ENCODE measurements around the gene OR4D11. TPM values are rescaled to one million over a fixed set of nuclear protein-coding genes. Genes with fewer than 3 reads are reported as not detected.

Gene OR4D11
- total RNA-seq, result not detected

DNA sequence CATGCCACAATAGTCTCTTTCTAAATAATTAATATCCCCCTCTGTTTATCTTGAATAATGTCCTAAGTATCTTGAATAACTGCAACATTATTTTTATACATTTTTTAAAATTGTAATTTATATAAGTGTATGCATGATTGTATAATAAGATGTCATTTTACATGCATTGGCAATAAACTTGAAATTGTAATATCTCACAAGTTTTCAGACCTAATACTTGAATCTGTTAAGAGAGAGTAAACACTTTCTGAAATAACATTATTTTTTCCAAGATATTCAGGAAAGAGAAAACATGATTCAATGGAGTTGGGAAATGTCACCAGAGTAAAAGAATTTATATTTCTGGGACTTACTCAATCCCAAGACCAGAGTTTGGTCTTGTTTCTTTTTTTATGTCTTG is at the start of gene OR4D11:
Gene OR4D11 (plus strand): TSS at position 301 of the 400 bp plus-strand sequence. CDS start 0 bp downstream, at position 301.
- Histone ChIP-seq H3K4me1 (no peaks in the 10 kb centered on the region), H3K27me3 (no peaks in the 10 kb centered on the region), H3K4me3 (no peak within 1 kb of the TSS), H3K36me3 (no peaks in the 10 kb centered on the region), H3K27ac (no peak within 1 kb of the TSS), H3K9me3 (no peaks in the 10 kb centered on the region)
- no peak for TF ChIP-seq POLR2A (IDR thresholded peaks at IDR 0.05)
- TF ChIP-seq, protein P1, sequence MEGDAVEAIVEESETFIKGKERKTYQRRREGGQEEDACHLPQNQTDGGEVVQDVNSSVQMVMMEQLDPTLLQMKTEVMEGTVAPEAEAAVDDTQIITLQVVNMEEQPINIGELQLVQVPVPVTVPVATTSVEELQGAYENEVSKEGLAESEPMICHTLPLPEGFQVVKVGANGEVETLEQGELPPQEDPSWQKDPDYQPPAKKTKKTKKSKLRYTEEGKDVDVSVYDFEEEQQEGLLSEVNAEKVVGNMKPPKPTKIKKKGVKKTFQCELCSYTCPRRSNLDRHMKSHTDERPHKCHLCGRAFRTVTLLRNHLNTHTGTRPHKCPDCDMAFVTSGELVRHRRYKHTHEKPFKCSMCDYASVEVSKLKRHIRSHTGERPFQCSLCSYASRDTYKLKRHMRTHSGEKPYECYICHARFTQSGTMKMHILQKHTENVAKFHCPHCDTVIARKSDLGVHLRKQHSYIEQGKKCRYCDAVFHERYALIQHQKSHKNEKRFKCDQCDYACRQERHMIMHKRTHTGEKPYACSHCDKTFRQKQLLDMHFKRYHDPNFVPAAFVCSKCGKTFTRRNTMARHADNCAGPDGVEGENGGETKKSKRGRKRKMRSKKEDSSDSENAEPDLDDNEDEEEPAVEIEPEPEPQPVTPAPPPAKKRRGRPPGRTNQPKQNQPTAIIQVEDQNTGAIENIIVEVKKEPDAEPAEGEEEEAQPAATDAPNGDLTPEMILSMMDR (IDR thresholded peaks at IDR 0.05), result no peak
- DNase-seq, result no peak
- intact Hi-C loops (cut with DNase I), result no loop called here

DNA sequence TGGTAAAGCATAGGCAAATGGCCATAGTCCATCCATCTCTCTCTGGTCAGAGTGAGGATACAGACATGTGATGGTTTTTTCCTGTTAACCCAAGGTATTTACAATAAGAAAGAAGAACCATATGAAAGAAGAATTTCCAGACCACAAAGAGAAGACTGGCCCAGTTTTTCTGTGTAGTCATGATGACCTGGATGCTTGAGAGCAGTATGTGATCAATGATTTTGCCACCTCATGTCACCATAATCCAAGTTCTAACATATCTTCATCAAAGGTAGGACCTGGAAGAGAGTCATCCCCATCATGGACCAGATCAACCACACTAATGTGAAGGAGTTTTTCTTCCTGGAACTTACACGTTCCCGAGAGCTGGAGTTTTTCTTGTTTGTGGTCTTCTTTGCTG is 46.7 kb upstream of the OR4D11 start, which contains the start of gene OR4D6:
Gene OR4D6 (plus strand): TSS at position 301 of the 400 bp plus-strand sequence. CDS start 0 bp downstream, at position 301.
- WGBS, 2 donors, result 85 to 88% methylated on average over 2 of the region's 2 CpGs
- no peaks in the 10 kb centered on the region for H3K36me3 ChIP-seq
- H3K27me3 ChIP-seq, result no peaks in the 10 kb centered on the region
- no peaks in the 10 kb centered on the region for H3K9me3 ChIP-seq
- no peak within 1 kb of the TSS for H3K27ac ChIP-seq
- H3K4me3 ChIP-seq, result no peak within 1 kb of the TSS
- intact Hi-C loops (cut with DNase I), result no loop called here
- TF ChIP-seq, protein P1 (IDR thresholded peaks at IDR 0.05), result no peak
- no peak for TF ChIP-seq POLR2A (IDR thresholded peaks at IDR 0.05)
- H3K4me1 ChIP-seq, result no peaks in the 10 kb centered on the region
- DNase-seq, result no peak

DNA sequence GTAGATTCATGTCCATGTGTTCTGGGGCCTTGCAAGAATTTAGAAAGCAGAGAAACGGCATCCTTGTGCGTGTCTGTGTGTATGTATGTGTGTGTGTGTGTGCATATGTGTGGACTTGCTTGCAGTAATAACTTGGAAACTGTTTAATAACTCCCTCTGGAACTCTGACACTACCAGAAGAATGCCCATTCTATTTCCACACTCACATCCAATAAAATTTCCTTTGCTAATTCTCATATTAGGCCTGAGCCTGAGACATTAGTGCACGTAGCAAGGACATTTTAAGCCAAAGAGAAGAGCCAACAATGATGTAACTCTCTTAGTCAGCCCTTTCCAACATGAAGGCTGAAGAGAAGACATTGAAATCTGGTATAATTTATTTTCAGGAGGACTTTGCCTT is 43.5 kb upstream of the OR4D11 start:
- WGBS, 2 donors, result 50 to 66% methylated on average over 3 of the region's 3 CpGs
- H3K27ac ChIP-seq, result no peak overlapping the region
- TF ChIP-seq, protein P1 (IDR thresholded peaks at IDR 0.05), result no peak
- no peak for TF ChIP-seq POLR2A (IDR thresholded peaks at IDR 0.05)

DNA sequence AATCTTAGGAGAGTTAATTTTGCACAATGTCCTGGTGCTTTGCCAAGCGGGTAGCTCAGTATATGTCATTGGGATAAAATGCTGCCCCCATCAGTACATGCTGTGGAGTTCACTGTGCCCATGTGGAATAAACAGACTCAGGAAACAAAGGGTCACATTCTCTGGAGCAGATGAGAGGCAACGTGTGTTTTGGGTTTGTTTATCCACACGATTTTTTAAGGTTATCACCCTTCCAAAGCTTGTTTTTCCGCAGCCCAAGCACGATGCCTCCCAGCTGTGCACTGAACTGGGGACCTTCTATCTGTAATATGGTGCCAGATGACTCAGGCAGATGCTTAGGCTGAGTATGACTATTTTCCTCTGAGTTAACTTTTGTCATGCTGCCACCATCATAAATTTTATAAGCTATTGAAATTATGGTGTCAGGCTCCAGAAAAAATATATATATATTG is 40.2 kb upstream of the OR4D11 start:
- WGBS, 2 donors, result 33 to 50% methylated on average over 5 of the region's 5 CpGs
- intact Hi-C loops (cut with DNase I), result no loop called here
- no peak for DNase-seq
- no peaks in the 10 kb centered on the region for H3K36me3 ChIP-seq
- H3K27me3 ChIP-seq, result no peaks in the 10 kb centered on the region
- TF ChIP-seq, protein P1 (IDR thresholded peaks at IDR 0.05), result no peak
- TF ChIP-seq POLR2A (IDR thresholded peaks at IDR 0.05), result no peak
- H3K4me3 ChIP-seq, result no peak overlapping the region
- H3K27ac ChIP-seq, result no peak overlapping the region
- no peaks in the 10 kb centered on the region for H3K9me3 ChIP-seq
- H3K4me1 ChIP-seq, result no peaks in the 10 kb centered on the region

More for the DNA sequence above, 43.5 kb upstream of the OR4D11 start:
- Histone ChIP-seq H3K4me1 (no peaks in the 10 kb centered on the region), H3K9me3 (no peaks in the 10 kb centered on the region), H3K36me3 (no peaks in the 10 kb centered on the region), H3K27me3 (no peaks in the 10 kb centered on the region), H3K4me3 (no peak overlapping the region)
- intact Hi-C loops (cut with DNase I), result no loop called here
- no peak for DNase-seq

DNA sequence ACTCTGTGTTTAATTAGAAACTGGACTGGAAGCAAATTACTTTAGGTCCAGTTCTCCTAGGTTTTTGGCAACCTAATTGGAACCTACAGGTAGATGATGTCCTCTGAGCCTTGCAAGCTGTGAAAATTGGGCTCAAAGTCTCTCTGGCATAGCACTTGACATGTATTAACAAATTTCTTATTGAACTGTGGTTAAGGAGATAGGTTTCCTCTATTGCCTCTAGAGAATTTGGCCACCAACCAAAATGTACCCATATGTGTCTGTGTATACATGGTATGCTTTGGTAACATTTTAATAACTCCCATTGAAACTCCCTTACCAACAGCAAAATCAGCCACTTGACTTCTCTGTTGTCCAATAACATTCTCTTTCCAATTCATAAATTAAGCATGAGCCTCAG is 30.4 kb upstream of the OR4D11 start, which contains the start of gene OR4D10:
Gene OR4D10 (plus strand): TSS at position 301 of the 400 bp plus-strand sequence. CDS start 4,115 bp downstream, outside the sequence.
- H3K4me1 ChIP-seq, result no peaks in the 10 kb centered on the region
- H3K36me3 ChIP-seq, result no peaks in the 10 kb centered on the region
- intact Hi-C loops (cut with DNase I), result no loop called here
- no peak for TF ChIP-seq POLR2A (IDR thresholded peaks at IDR 0.05)
- TF ChIP-seq, protein P1 (IDR thresholded peaks at IDR 0.05), result no peak
- H3K27me3 ChIP-seq, result no peaks in the 10 kb centered on the region
- DNase-seq, result no peak
- no peaks in the 10 kb centered on the region for H3K9me3 ChIP-seq
- no peak within 1 kb of the TSS for H3K27ac ChIP-seq
- no peak within 1 kb of the TSS for H3K4me3 ChIP-seq
